HepG2 (cell line): ENCODE results near the gene CLN6. TPM values are rescaled to one million over a fixed set of nuclear protein-coding genes. Genes with fewer than 3 reads are reported as not detected.

Experiments used
- ADNP ChIP-seq: sonication (generic); formaldehyde crosslinking; IDR thresholded peaks from 2 replicates; pipeline ENCODE4 v1.4.0; 2020; ENCODE audit warnings: missing genetic modification reagents
- FOXA1 ChIP-seq, 2 experiments: fragments of 450-650 bp in 1 of 2; sonication (generic) in 1 of 2; formaldehyde crosslinking in 1 of 2; IDR thresholded peaks; 2 replicates each; pipeline versions ENCODE4 v1.4.0 to v1.6.1; 2016 to 2020; ENCODE audit warnings: missing genetic modification reagents in 1 of 2
- KDM3A ChIP-seq: IDR thresholded peaks from 2 replicates; pipeline ENCODE4 v1.6.1; 2018; ENCODE audit warnings: low read depth, missing compliant biosample characterization
- MYNN ChIP-seq: sonication (generic); formaldehyde crosslinking; IDR thresholded peaks from 2 replicates; pipeline ENCODE4 v1.4.0; 2020; ENCODE audit warnings: mild to moderate bottlenecking, low read depth, missing genetic modification reagents
- NCOR1 ChIP-seq: fragments of 200-600 bp; sonication (generic); IDR thresholded peaks from 2 replicates; pipeline ENCODE4 v1.7.0; 2017; ENCODE audit warnings: antibody characterized with exemption, low read length, borderline replicate concordance
- NFE2 ChIP-seq: sonication (generic); formaldehyde crosslinking; IDR thresholded peaks from 2 replicates; pipeline ENCODE4 v1.4.0; 2020; ENCODE audit warnings: missing genetic modification reagents
- PHF20 ChIP-seq: sonication (generic); formaldehyde crosslinking; IDR thresholded peaks from 2 replicates; pipeline ENCODE4 v1.5.0; 2020; ENCODE audit warnings: mild to moderate bottlenecking, missing genetic modification reagents
- PLRG1 ChIP-seq: fragments of 450-650 bp; conservative IDR thresholded peaks from 2 replicates; pipeline ENCODE4 v1.6.1; 2016
- PRPF4 ChIP-seq: fragments of 200-400 bp; formaldehyde crosslinking; IDR thresholded peaks from 2 replicates; pipeline ENCODE4 v1.6.1; 2016; ENCODE audit warnings: low read length, low read depth; ENCODE audit not compliant: poor library complexity, severe bottlenecking
- RAD51 ChIP-seq: fragments of 450-650 bp; IDR thresholded peaks from 2 replicates; pipeline ENCODE4 v1.6.1; 2016; ENCODE audit warnings: borderline replicate concordance
- RELA ChIP-seq: sonication (generic); formaldehyde crosslinking; IDR thresholded peaks from 2 replicates; pipeline ENCODE4 v1.4.0; 2020; ENCODE audit warnings: missing genetic modification reagents
- RFXANK ChIP-seq: IDR thresholded peaks from 2 replicates; pipeline ENCODE4 v1.6.1; 2016
- SNAPC4 ChIP-seq: sonication (generic); formaldehyde crosslinking; IDR thresholded peaks from 2 replicates; pipeline ENCODE4 v1.4.0; 2020; ENCODE audit warnings: mild to moderate bottlenecking, missing genetic modification reagents
- SOX5 ChIP-seq: IDR thresholded peaks from 2 replicates; pipeline ENCODE4 v1.6.1; 2016; ENCODE audit warnings: borderline replicate concordance
- ZMAT3 ChIP-seq: sonication (generic); formaldehyde crosslinking; conservative IDR thresholded peaks from 2 replicates; pipeline ENCODE4 v1.7.0; 2021; ENCODE audit warnings: missing genetic modification reagents
- ZNF136 ChIP-seq: sonication (generic); formaldehyde crosslinking; IDR thresholded peaks from 2 replicates; pipeline ENCODE4 v1.8.1; 2022; ENCODE audit warnings: low read depth, mild to moderate bottlenecking, moderate library complexity, missing genetic modification reagents
- ZNF180 ChIP-seq: sonication (generic); formaldehyde crosslinking; IDR thresholded peaks from 2 replicates; pipeline ENCODE4 v1.4.0; 2020; ENCODE audit warnings: low read depth, missing genetic modification reagents, borderline replicate concordance
- ZNF20 ChIP-seq: sonication (generic); formaldehyde crosslinking; IDR thresholded peaks from 2 replicates; pipeline ENCODE4 v1.4.0; 2020; ENCODE audit warnings: mild to moderate bottlenecking, moderate library complexity, missing genetic modification reagents
- ZNF256 ChIP-seq: sonication (generic); formaldehyde crosslinking; conservative IDR thresholded peaks from 2 replicates; pipeline ENCODE4 v1.4.0; 2020; ENCODE audit warnings: missing genetic modification reagents
- ZNF263 ChIP-seq: sonication (generic); formaldehyde crosslinking; IDR thresholded peaks from 2 replicates; pipeline ENCODE4 v1.4.0; 2020; ENCODE audit warnings: missing genetic modification reagents
- ZNF496 ChIP-seq: sonication (generic); formaldehyde crosslinking; IDR thresholded peaks from 2 replicates; pipeline ENCODE4 v1.8.1; 2023; ENCODE audit warnings: mild to moderate bottlenecking, moderate library complexity, missing genetic modification reagents; ENCODE audit not compliant: insufficient replicate concordance
- ZNF597 ChIP-seq: sonication (generic); formaldehyde crosslinking; IDR thresholded peaks from 2 replicates; pipeline ENCODE4 v1.5.0; 2020; ENCODE audit warnings: missing genetic modification reagents
- ZNF782 ChIP-seq: sonication (generic); formaldehyde crosslinking; IDR thresholded peaks from 2 replicates; pipeline ENCODE4 v1.4.0; 2020; ENCODE audit warnings: missing genetic modification reagents, mild to moderate bottlenecking, borderline replicate concordance
- polyA plus RNA-seq, 8 experiments: library from polyadenylated mRNA; depleted of rRNA in 3 of 8; stranded (reverse) in 7 of 8; unstranded in 1 of 8; fragments of >200 nt; fragmentation: Illumina TruSeq in 4 of 8; extraction: Trizol in 4 of 8; gene quantifications; 2 replicates each; pipeline versions ENCODE4 v1.2.1 to v1.2.3, GENCODE V29; 2011 to 2016; ENCODE audit warnings: low read depth in 4 of 8, missing spikeins in 1 of 8, mixed read lengths in 1 of 8; ENCODE audit not compliant: insufficient read depth in 1 of 8
- total RNA-seq, 5 experiments: library from RNA; depleted of rRNA; stranded (reverse); fragments of >200 nt; fragmentation: Illumina TruSeq; extraction: Trizol; gene quantifications; 2 replicates each; pipeline ENCODE4 v1.2.3, GENCODE V29; 2016; ENCODE audit warnings: low read depth in 1 of 5
- TF ChIP-seq, protein P1 (sequence below): sonication (generic); formaldehyde crosslinking; IDR thresholded peaks from 2 replicates; pipeline ENCODE4 v1.5.0; 2020; ENCODE audit warnings: missing genetic modification reagents, mild to moderate bottlenecking, borderline replicate concordance

Gene CLN6
- total and polyA plus RNA-seq, 2 of the 13 experiments (the other 11 are each of a cell fraction or from before 2014, with no cell fraction given), result 24.9 to 27.1 TPM

DNA sequence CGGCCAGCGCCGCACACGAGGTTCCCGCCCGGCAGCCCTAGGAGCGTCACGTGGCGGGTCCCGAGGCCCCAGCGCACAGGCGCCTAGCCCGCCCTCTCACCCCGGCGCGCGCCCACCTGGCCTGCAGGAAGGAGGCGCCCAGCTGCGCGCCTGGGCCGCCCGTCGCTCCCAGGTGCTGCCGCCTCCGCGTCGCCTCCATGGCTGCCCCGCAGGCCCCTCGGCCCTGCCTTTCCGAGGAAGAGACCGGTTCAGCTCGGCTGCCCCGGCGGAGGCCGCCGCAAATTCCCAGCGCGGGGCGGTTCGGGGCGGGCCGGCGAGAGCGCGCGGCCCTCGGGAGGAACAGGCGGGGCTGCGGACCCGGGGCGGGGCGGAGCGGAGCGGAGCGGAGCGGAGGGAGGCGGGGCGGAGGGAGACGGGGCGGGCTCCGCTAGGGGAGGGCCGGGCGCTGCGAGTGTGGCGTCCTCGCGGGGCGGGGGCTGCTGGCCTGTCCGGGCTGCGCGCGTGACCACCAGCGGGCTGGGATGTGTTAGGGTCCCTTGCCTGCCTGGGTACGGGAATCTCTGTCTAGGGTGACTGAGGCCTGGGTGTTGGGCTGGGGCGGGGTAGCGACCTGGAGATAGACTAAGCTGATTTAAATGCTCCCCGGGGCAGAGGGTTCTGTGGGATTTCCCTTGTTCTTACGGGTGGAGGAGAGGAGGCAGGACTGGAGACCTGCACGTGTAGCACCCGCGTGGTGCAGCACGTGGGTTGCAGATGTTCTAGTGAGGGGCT is at the start of gene CLN6 (continued):
- TF ChIP-seq ZNF180 (CRISPR knock-in tag) (no peak; the same call in 1 of the 2 replicates), ZMAT3 (peak; percentile 94), ZNF263 (CRISPR knock-in tag) (peak; percentile 54; the same call in 1 of the 2 replicates), FOXA1 (IDR thresholded peaks at IDR 0.05) (no peak), FOXA1 (CRISPR knock-in tag; IDR thresholded peaks at IDR 0.05) (no peak), ZNF597 (CRISPR knock-in tag) (no peak), ADNP (CRISPR knock-in tag) (no peak), ZNF782 (CRISPR knock-in tag) (no peak; the same call in 1 of the 2 replicates), RELA (CRISPR knock-in tag) (no peak; the same call in 1 of the 2 replicates), PLRG1 (no peak), SNAPC4 (CRISPR knock-in tag) (no peak), MYNN (CRISPR knock-in tag) (0 out of 2 replicates have a peak, but pooled peaks have one; percentile 28), KDM3A (CRISPR knock-in tag) (no peak), ZNF20 (no peak), PHF20 (no peak; the same call in none of the 2 replicates), ZNF136 (CRISPR knock-in tag) (no peak), PRPF4 (no peak), RAD51 (no peak), NCOR1 (no peak), ZNF496 (CRISPR knock-in tag) (no peak), SOX5 (no peak), NFE2 (CRISPR knock-in tag) (no peak), RFXANK (CRISPR knock-in tag) (peak; percentile 43; the same call in 1 of the 2 replicates), ZNF256 (CRISPR knock-in tag) (no peak)
- TF ChIP-seq, protein P1, sequence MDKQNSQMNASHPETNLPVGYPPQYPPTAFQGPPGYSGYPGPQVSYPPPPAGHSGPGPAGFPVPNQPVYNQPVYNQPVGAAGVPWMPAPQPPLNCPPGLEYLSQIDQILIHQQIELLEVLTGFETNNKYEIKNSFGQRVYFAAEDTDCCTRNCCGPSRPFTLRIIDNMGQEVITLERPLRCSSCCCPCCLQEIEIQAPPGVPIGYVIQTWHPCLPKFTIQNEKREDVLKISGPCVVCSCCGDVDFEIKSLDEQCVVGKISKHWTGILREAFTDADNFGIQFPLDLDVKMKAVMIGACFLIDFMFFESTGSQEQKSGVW, result no peak
